Globus pallidus (tissue), 1 donor: Measurements from ENCODE around the gene RPTN.
A peak's percentile ranks its signal among the peaks of the same experiment; 100 is the strongest.
"Not testable (repeated sequence)": the region's sequence is repeated elsewhere in the genome, so short reads cannot be mapped to it uniquely, and the experiment has no call there.

Experiments used
- DNase-seq: peaks from one replicate; pipeline ENCODE4 v3.0.0-alpha.2; 2015; ENCODE audit warnings: low spot score

The RPTN gene

DNA sequence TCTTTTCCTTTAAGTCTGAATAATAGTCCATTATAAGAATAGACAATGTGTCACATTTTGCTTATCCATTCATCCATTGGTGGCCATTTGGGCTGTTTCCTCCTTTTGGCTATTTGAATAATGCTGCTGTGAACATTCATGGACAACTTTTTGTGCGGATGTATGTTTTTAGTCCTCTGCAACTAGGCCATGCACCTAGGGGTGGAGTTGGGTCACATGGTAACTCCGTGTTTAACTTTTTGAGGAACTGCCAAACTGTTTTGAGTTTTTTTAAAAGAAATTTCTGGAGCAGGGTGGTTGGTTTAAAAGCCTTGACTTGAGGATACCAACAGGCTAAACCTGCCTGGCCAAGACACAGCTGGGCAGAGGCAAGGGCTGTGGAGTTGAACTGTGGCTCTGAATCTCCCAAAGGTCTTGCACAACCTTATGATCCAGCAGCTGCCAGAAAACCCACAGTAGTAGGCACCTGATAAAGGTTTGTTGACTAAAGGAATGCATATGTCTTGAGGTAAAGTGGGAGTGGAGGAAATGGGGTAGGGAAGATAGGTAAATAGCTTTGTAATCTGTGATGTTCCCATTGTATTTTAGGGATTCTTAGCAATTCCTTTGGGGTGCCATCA is 5.6 kb upstream of the RPTN start:
- no peak for DNase-seq

- DNase-seq = no peak
Measured at GRCh38 chr1:152162792-152163463, 3.9 kb upstream of the RPTN start.

DNA sequence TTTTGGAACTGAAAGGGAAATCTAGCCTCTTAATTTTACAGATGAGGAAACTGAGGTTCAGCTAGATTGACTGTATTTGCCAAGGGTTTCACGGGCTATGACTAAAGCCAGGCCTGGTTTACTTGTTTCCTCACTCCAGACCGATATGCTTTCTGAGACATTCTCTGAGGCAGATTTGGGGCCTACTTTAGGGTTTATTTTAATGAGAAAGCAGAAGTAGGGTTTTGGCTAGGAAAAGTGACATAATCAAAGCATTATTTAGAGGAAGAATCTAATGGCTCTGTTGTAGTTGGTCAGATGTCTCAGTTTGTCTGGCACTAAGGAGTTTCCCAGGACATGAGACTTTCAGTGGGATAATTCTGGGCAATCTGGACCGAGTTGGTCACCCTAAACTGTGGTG is 1.5 kb upstream of the RPTN start:
- peak; percentile 43 for DNase-seq

GRCh38 chr1:152153996-152154395 is 5.0 kb downstream of the RPTN start:
- DNase-seq = no peak

- no peak for DNase-seq
Measured at GRCh38 chr1:152151646-152152045, 7.4 kb downstream of the RPTN start.

DNA sequence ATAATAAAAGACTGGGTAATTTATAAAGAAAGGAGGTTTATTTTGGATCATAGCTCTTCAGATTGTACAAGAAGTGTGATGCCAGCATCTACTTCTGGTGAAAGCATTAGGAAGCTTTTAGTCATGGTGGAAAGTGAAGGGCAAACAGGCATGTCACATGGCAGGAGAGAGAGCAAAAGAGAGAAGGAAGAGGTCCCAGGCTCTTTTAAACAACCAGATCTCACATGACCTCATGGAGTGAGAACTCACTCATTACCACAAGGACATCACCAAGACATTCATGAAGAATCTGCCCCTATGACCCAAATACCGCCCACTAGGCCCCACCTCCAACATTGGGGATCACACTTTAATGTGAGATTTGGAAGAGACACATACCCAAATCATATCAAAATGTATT is 10.0 kb downstream of the RPTN start:
- no peak for DNase-seq

DNA sequence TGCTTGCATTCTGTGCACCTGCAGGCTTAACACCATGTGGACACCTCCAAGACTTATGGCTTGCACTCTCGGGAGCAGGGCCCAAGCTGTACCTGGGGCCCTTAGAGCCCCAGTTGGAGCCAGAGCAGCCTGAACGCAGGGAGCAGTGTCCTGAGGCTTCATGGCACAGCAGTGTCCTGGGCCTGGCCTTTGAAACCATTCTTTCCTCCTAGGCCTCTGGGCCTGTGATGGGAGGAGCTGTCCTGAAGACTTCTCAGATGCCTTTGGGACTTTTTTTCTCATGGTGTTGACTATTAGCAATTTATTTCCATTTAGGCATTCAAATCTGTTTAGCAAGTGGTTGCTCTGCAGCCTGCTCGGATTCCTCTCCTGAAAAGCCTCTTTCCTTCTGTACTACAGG is 11.0 kb downstream of the RPTN start:
- DNase-seq = no peak

DNA sequence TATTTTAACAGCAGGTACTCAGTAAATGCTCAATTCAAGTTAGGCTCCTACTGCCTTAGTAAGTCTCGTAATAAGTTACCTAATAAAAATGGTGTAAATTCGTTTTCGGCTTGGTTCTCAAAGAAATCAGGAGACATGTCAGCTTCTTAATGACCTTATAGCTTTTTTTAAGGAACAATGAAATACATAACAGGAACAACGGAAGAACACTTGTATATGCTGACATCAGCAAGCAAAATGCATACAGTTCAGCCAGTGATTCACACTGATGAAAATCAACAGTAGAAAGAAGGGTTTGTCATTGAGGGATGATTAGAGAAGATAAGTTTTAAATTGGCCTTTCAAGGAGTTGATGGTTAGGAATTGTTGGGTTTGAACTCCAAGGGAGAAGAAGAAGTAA is 13.3 kb downstream of the RPTN start:
- no peak for DNase-seq

DNA sequence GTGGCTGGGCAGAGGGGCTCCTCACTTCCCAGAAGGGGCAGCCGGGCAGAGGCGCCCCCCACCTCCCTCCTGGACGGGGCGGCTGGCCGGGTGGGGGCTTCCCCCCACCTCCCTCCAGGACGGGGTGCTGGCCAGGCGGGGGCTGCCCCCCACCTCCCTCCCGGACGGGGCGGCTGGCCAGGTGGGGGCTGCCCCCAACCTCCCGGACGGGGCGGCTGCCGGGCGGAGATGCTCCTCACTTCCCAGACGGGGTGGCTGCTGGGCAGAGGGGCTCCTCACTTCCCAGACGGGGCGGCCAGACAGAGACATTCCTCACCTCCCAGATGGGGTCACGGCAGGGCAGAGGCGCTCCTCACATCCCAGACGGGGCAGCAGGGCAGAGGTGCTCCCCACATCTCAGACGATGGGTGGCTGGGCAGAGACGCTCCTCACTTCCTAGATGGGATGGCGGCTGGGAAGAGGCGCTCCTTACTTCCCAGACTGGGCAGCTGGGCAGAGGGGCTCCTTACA is 14.3 kb downstream of the RPTN start:
- DNase-seq = not testable (repeated sequence)

DNA sequence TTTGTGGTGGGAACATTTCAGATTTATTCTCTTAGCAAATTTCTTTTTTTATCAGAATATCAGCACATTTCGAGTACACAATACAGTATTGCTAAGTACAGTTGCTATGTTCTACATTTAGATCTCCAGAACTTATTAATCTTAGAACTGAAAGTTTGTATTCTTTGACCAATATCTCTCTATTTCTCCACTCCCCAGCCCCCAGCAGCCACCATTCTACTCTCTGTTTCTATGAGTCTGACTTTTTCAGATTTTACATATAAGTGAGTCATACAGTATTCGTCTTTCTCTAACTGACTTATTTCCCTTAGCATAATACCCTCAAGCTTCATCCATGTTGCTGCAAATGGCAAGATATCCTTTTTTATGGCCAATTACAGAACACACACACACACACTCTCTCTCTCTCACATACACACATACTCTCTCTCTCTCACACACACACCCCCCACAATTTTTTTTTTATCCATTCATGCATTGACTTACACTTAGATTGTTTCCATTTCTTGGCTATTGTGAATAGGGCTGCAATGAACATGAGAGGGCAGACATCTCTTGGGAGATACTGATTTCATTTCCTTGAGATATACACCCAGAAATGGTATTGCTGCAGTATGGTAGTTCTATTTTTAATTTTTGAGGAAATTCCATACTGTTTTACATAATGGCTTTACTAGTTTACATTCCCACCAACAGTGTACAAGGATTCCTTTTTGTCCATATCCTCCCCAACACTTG is 15.7 kb downstream of the RPTN start:
- no peak for DNase-seq

DNA sequence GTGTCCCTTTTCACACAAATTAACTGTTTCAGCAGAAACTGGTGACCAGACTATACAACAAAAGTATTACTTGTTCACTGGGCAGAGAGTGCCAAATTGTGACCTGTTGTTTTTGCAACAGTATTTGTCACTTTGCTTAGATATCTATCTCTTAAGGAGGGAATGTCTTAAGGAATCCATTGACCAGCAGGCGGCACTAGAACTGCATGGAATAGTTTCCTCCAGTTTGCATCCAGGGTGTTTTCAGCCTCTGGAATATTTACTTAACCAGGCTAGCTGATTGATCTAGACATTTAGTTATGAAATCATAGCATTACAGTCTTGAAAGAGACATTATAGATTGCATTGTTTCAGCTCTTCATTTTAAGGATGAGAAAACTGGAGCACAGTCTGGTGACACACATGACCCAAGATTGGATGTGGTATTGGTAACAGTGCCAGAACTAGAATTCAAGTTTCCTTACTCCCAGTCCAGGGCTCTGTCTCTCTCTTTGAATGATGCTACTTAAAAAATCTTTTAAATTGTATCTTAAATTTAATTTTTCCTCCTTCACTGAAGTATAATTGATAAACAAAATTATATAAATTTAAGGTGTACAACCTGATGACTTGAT is 16.9 kb downstream of the RPTN start:
- DNase-seq = peak; percentile 51

DNA sequence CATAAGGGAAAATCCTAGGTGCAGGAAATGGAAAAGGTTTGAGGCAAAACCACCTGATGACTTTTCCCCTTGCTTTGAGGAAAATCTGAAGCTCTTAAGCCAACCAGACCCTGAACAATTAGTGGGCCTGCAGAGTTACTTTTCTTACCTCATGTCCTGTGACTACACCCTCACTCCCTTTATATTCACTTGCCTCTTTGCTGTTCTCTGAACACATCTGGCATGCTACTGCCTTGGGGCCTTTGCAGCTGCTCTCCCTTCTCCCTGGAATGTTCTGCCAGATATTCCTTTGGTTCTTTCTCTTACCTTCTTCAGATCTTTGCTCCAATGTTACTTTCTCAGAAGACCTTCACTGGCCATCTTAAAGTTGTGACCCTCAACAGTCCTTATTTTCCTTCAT is 21.8 kb downstream of the RPTN start:
- DNase-seq = no peak

DNA sequence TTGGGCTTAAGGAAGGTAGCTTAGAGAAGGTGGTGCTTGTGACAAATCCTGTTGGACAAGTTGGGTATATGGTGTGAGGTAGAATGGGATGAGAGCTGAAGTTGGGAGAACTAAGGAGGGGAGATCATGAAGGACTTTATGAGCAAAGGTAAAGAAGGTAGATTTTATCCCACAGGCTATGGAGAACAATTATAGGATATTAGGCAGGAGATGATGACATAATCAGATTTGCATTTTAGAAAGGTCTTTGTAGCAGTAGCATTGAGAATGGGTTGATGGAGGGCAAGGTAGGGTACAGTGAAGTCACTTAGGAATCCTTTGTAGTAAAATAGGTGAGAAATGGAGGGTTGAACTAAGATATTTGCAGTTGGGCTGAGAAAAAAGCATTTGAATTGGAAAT is 28.8 kb downstream of the RPTN start:
- no peak for DNase-seq

- DNase-seq = no peak
Measured at GRCh38 chr1:152127673-152128072, 31.4 kb downstream of the RPTN start.

GRCh38 chr1:152125834-152126443 is 33.1 kb downstream of the RPTN start:
- DNase-seq = no peak

DNA sequence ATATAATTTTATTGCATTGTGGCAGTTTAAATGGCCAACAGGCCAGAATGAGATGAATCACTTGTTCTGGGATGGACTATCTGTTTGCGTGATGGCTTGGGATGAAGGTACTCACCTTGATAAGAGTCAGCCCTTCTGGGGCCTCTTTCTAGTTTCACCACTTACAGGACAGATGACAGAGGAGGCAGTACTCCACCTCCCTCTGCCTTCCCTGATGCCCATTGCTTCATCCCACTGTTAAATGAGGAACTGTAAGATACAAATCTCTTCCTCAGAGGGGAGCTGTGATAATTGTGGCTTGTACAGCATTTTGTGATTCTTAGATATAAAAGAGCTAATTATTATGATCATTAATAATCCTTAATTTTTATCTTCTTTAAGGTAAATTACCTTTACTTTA is 40.1 kb downstream of the RPTN start:
- no peak for DNase-seq

DNA sequence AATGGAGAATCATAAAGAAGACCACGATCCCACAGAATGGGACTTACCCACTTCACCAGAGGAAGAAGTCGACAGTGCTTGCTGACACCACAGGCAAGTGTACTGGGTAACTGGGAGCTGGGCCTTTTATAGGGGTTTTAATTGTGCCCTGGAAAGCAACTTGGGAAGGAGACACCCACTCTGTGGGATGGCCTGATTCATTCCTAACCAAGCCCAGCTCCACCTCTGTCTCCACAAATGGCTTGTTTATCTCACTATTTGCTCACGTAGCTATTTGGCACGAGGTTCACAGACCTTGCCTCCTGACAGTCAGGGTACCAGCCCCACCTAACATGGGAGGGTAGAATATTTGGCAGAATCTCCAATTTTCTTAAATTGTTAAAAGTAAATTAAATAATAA is 43.7 kb downstream of the RPTN start, which contains the start of gene TCHH:
Gene TCHH, minus strand, starts transcription at position 101 of the 400 bp plus-strand sequence. CDS start 1,364 bp downstream, outside the sequence.
- DNase-seq = no peak

DNA sequence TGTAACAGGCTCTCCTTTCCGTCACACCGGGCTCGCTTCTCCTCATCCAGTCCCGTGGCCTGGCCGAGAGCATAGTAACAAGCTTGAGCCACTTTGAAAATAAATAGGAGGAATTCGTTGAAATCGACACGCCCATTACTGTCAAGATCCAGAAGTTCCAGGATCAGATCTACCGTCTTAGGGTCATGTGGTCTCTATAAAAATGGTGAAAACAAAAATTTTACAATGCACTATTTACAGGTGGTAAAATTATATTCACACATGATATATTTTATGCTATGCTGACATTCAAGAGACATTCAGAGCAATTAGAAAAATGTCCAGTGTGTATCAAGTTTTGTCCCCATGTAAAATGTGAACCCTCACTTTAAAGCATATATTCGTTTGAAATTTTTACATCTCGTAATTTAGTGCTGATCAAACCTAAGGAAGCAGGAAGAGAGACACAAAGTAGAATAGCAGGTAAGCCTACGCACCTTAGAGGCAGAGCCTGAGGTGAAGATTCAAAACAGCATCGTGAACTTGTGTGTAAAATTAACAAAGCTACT is 46.1 kb downstream of the RPTN start:
- DNase-seq = no peak

GRCh38 chr1:152112101-152112884 is 46.7 kb downstream of the RPTN start:
- no peak for DNase-seq

DNA sequence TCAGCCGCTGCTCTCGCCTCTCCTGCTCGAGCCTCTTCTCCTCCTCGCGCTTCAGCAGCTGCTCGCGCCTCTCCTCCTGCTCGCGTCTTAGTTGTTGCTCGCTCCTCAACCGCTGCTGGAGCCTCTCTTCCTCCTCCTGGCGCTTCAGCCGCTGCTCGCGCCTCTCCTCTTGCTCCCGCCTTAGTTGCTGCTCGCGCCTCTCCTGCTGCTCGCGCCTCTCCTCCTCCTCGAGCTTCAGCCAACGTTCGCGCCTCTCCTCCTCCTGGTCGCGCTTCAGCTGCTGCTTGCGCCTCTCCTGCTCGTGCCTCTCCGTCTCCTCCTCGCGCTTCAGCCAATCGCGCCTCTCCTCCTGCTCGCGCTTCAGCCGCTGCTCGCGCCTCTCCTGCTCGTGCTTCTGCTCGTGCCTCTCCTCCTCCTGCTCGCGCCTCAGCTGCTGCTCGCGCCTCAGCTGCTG is 47.5 kb downstream of the RPTN start:
- no peak for DNase-seq
